Measurements from ENCODE around the gene ATXN8OS. TPM values are rescaled to one million over a fixed set of nuclear protein-coding genes. Genes with fewer than 3 reads are reported as not detected.

The ATXN8OS gene
- polyA plus RNA-seq, 1 donor from 2014 or later, result 0.33 TPM

- Histone ChIP-seq H3F3A (ENCODE audit: insufficient read depth, low read length, poor library complexity, severe bottlenecking) (no peaks in the 10 kb centered on the region), H3K9me3 (ENCODE audit: low read length) (no peaks in the 10 kb centered on the region), H3K36me3 (ENCODE audit: insufficient read depth, low read length) (no peaks in the 10 kb centered on the region), H3K4me3 (ENCODE audit: low read length) (no peak overlapping the region), H4K20me1 (ENCODE audit: insufficient read depth) (no peaks in the 10 kb centered on the region), H3K79me2 (replicated peaks; ENCODE audit: insufficient read depth, low read length) (no peaks in the 10 kb centered on the region), H3K9me2 (ENCODE audit: insufficient read depth, low read length) (no peaks in the 10 kb centered on the region), H2AFZ (ENCODE audit: low read depth, low read length) (no peak overlapping the region), H3K4me2 (ENCODE audit: low read length) (no peak overlapping the region), H3K27me3 (ENCODE audit: insufficient read depth, low read depth, low read length) (no peaks in the 10 kb centered on the region), H3K9ac (ENCODE audit: low read length) (no peak overlapping the region), H3K27ac (ENCODE audit: low read length) (no peak overlapping the region)
- TF ChIP-seq CTCF (IDR thresholded peaks at IDR 0.05; ENCODE audit: poor library complexity, severe bottlenecking) (no peak), REST (IDR thresholded peaks at IDR 0.05; ENCODE audit: borderline replicate concordance) (no peak)
Measured at GRCh38 chr13:70170689-70171088, 63.1 kb downstream of the ATXN8OS start.

DNA sequence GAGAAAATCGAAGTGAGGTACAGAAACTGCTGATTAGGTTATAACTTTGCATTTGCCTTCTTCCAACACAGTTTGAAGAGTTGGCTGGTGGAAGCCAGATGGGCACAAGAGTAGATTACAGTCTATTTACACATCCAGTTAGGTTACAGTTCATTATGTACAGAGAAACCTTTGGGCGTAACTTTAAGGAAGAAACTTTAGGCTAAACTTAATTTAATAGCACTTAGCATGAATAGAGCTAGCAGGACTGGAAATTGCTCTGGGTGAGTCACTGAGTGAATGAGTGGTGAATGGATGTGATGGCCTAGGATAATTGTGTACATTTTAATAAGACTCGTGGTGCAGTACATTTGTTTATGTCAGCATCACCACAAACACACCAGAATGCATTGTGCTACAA lies 63.5 kb downstream of the ATXN8OS start:
- Histone ChIP-seq H4K20me1 (ENCODE audit: insufficient read depth) (no peaks in the 10 kb centered on the region), H3K27ac (ENCODE audit: low read length) (no peak overlapping the region), H2AFZ (ENCODE audit: low read depth, low read length) (no peak overlapping the region), H3K9me3 (ENCODE audit: low read length) (no peaks in the 10 kb centered on the region), H3K9ac (ENCODE audit: low read length) (no peak overlapping the region), H3K36me3 (ENCODE audit: insufficient read depth, low read length) (no peaks in the 10 kb centered on the region), H3K4me2 (ENCODE audit: low read length) (no peak overlapping the region), H3K4me3 (ENCODE audit: low read length) (no peak overlapping the region), H3F3A (ENCODE audit: insufficient read depth, low read length, poor library complexity, severe bottlenecking) (no peaks in the 10 kb centered on the region), H3K9me2 (ENCODE audit: insufficient read depth, low read length) (no peaks in the 10 kb centered on the region), H3K27me3 (ENCODE audit: insufficient read depth, low read depth, low read length) (no peaks in the 10 kb centered on the region), H3K79me2 (replicated peaks; ENCODE audit: insufficient read depth, low read length) (no peaks in the 10 kb centered on the region)
- TF ChIP-seq EP300 (conservative IDR thresholded peaks at IDR 0.05; ENCODE audit: poor library complexity, severe bottlenecking) (no peak), EZH2 (IDR thresholded peaks at IDR 0.05; ENCODE audit: borderline replicate concordance, insufficient read depth, low read length, poor library complexity, severe bottlenecking) (no peak), CTCF (IDR thresholded peaks at IDR 0.05; ENCODE audit: poor library complexity, severe bottlenecking) (no peak), MXI1 (conservative IDR thresholded peaks at IDR 0.05; ENCODE audit: poor library complexity, severe bottlenecking) (no peak), REST (IDR thresholded peaks at IDR 0.05; ENCODE audit: borderline replicate concordance) (no peak), RAD21 (conservative IDR thresholded peaks at IDR 0.05) (no peak), SMC3 (conservative IDR thresholded peaks at IDR 0.05; ENCODE audit: poor library complexity) (no peak), TAF1 (IDR thresholded peaks at IDR 0.05; ENCODE audit: low read depth) (no peak), POLR2AphosphoS5 (IDR thresholded peaks at IDR 0.05) (no peak)

Measured in neural cell (in vitro differentiated cells).